H9 (cell line): Measurements from ENCODE around the gene OR2T1. TPM values are rescaled to one million over a fixed set of nuclear protein-coding genes. Genes with fewer than 3 reads are reported as not detected.
"Not testable (repeated sequence)": the region's sequence is repeated elsewhere in the genome, so short reads cannot be mapped to it uniquely, and the experiment has no call there.

Experiments used
- DNase-seq: peaks from one replicate; pipeline ENCODE4 v3.0.0-alpha.2; 2017
- H2AFZ ChIP-seq: one replicate; pipeline ENCODE4 v1.6.1; 2013; ENCODE audit warnings: mild to moderate bottlenecking, low read length, control low read depth, moderate library complexity
- H2AK5ac ChIP-seq: 2 replicates; pipeline ENCODE4 v1.6.1; 2013; ENCODE audit warnings: low read length, control low read depth, mixed read lengths; ENCODE audit not compliant: insufficient read length
- H2BK120ac ChIP-seq: one replicate; pipeline ENCODE4 v1.6.1; 2013; ENCODE audit warnings: low read depth, mild to moderate bottlenecking, low read length, control low read depth, inconsistent platforms; ENCODE audit not compliant: poor library complexity, severe bottlenecking
- H2BK12ac ChIP-seq: 2 replicates; pipeline ENCODE4 v1.6.1; 2013; ENCODE audit warnings: low read length, control low read depth, mixed read lengths, low read depth; ENCODE audit not compliant: insufficient read length
- H2BK15ac ChIP-seq: 2 replicates; pipeline ENCODE4 v1.6.1; 2013; ENCODE audit warnings: low read depth, low read length, control low read depth
- H2BK20ac ChIP-seq: one replicate; pipeline ENCODE4 v1.6.1; 2013; ENCODE audit warnings: low read depth, mild to moderate bottlenecking, low read length, control low read depth, inconsistent platforms; ENCODE audit not compliant: poor library complexity, severe bottlenecking
- H2BK5ac ChIP-seq: 2 replicates; pipeline ENCODE4 v1.6.1; 2013; ENCODE audit warnings: low read length, control low read depth, mixed read lengths; ENCODE audit not compliant: insufficient read length
- H3K14ac ChIP-seq: 2 replicates; pipeline ENCODE4 v1.6.1; 2013; ENCODE audit warnings: low read length, control low read depth; ENCODE audit not compliant: insufficient read depth
- H3K18ac ChIP-seq: 2 replicates; pipeline ENCODE4 v1.6.1; 2013; ENCODE audit warnings: low read depth, mild to moderate bottlenecking, mixed read lengths, low read length, control low read depth; ENCODE audit not compliant: insufficient read length
- H3K23ac ChIP-seq: 2 replicates; pipeline ENCODE4 v1.6.1; 2013; ENCODE audit warnings: low read length, control low read depth, mixed read lengths, low read depth; ENCODE audit not compliant: insufficient read length
- H3K23me2 ChIP-seq: 2 replicates; pipeline ENCODE4 v1.6.1; 2013; ENCODE audit warnings: low read depth, mild to moderate bottlenecking, mixed read lengths, low read length, control low read depth; ENCODE audit not compliant: insufficient read length, poor library complexity, severe bottlenecking
- H3K27ac ChIP-seq: 2 replicates; pipeline ENCODE4 v1.5.1; 2013; ENCODE audit warnings: low read length, control low read depth, mixed read lengths, low read depth; ENCODE audit not compliant: insufficient read length
- H3K27me3 ChIP-seq: 2 replicates; pipeline ENCODE4 v1.6.1; 2013; ENCODE audit warnings: low read length, control low read depth, inconsistent platforms; ENCODE audit not compliant: insufficient read depth
- H3K4ac ChIP-seq: 2 replicates; pipeline ENCODE4 v1.6.1; 2013; ENCODE audit warnings: low read depth, mild to moderate bottlenecking, control low read depth, inconsistent platforms, low read length, moderate library complexity
- H3K4me1 ChIP-seq: 2 replicates; pipeline ENCODE4 v1.6.1; 2013; ENCODE audit warnings: low read length, control low read depth, inconsistent platforms; ENCODE audit not compliant: insufficient read depth
- H3K4me2 ChIP-seq: 2 replicates; pipeline ENCODE4 v1.6.1; 2013; ENCODE audit warnings: low read length, control low read depth, mixed read lengths; ENCODE audit not compliant: insufficient read length, insufficient read depth
- H3K56ac ChIP-seq: 2 replicates; pipeline ENCODE4 v1.6.1; 2013; ENCODE audit warnings: low read depth, mild to moderate bottlenecking, mixed read lengths, low read length, control low read depth; ENCODE audit not compliant: insufficient read length
- H3K79me1 ChIP-seq: 2 replicates; pipeline ENCODE4 v1.6.1; 2013; ENCODE audit warnings: low read depth, mild to moderate bottlenecking, moderate library complexity, low read length, control low read depth, inconsistent platforms; ENCODE audit not compliant: insufficient read depth, poor library complexity, severe bottlenecking
- H3K79me2 ChIP-seq: 2 replicates; pipeline ENCODE4 v1.6.1; 2013; ENCODE audit warnings: low read length, control low read depth, inconsistent platforms; ENCODE audit not compliant: insufficient read depth
- H3K9ac ChIP-seq: 2 replicates; pipeline ENCODE4 v1.6.1; 2013; ENCODE audit warnings: low read length, control low read depth, mixed read lengths; ENCODE audit not compliant: insufficient read length; ENCODE audit errors: extremely low read depth
- H3K9me3 ChIP-seq: one replicate; pipeline ENCODE4 v1.6.1; 2013; ENCODE audit warnings: low read depth, low read length, inconsistent platforms; ENCODE audit not compliant: control insufficient read depth
- H3T11ph ChIP-seq: one replicate; pipeline ENCODE4 v1.6.1; 2013; ENCODE audit warnings: mild to moderate bottlenecking, low read length, control low read depth, inconsistent platforms
- H4K20me1 ChIP-seq: one replicate; pipeline ENCODE4 v1.6.1; 2013; ENCODE audit not compliant: control insufficient read depth, insufficient read length, insufficient read depth
- H4K5ac ChIP-seq: 2 replicates; pipeline ENCODE4 v1.6.1; 2013; ENCODE audit warnings: low read depth, mild to moderate bottlenecking, mixed read lengths, low read length, control low read depth; ENCODE audit not compliant: insufficient read length
- H4K8ac ChIP-seq: replicated peaks from 2 replicates; pipeline ENCODE4 v1.6.1; 2013; ENCODE audit warnings: low read length, control low read depth, mixed read lengths, low read depth; ENCODE audit not compliant: insufficient read length
- H4K91ac ChIP-seq: 2 replicates; pipeline ENCODE4 v1.6.1; 2013; ENCODE audit warnings: low read depth, mild to moderate bottlenecking, moderate library complexity, mixed read lengths, low read length, control low read depth; ENCODE audit not compliant: insufficient read length
- H3K27ac Mint-ChIP-seq, 3 experiments: 2 replicates in 2 of 3; 3 replicates in 1 of 3; pipeline ENCODE4 v1.8.0; 2020 to 2021; ENCODE audit warnings: mixed read lengths in 3 of 3, mild to moderate bottlenecking in 1 of 3, moderate library complexity in 1 of 3
- H3K27me3 Mint-ChIP-seq: 2 replicates; pipeline ENCODE4 v1.8.0; 2021; ENCODE audit warnings: low read depth, mild to moderate bottlenecking, moderate library complexity, mixed read lengths
- H3K36me3 Mint-ChIP-seq, 3 experiments: 2 replicates in 2 of 3; 3 replicates in 1 of 3; pipeline ENCODE4 v1.8.0; 2020 to 2021; ENCODE audit warnings: low read depth in 3 of 3, mixed read lengths in 3 of 3; ENCODE audit not compliant: insufficient read depth in 1 of 3
- H3K4me1 Mint-ChIP-seq, 2 experiments: 2 replicates each; pipeline ENCODE4 v1.8.0; 2020; ENCODE audit warnings: mixed read lengths in 2 of 2
- H3K4me3 Mint-ChIP-seq, 2 experiments: 2 replicates in 1 of 2; 3 replicates in 1 of 2; pipeline ENCODE4 v1.8.0; 2020 to 2021; ENCODE audit warnings: mild to moderate bottlenecking in 2 of 2, mixed read lengths in 2 of 2, moderate library complexity in 1 of 2
- H3K9me3 Mint-ChIP-seq, 2 experiments: 2 replicates in 1 of 2; 3 replicates in 1 of 2; pipeline ENCODE4 v1.8.0; 2020; ENCODE audit warnings: mild to moderate bottlenecking in 2 of 2, mixed read lengths in 2 of 2, moderate library complexity in 1 of 2
- WGBS: extraction: QIAGEN DNeasy Blood & Tissue Kit; methylation state at CpG from one replicate; pipeline ENCODE4 v1.1.7; 2013; ENCODE audit warnings: missing lambda C conversion rate, low lambda C conversion rate, mixed read lengths; ENCODE audit not compliant: insufficient read length; ENCODE audit errors: extremely low coverage; 5-methylcytosine and 5-hydroxymethylcytosine counted together
- total RNA-seq: library from RNA; stranded (reverse); gene quantifications from 2 replicates; pipeline ENCODE4 v1.2.1, GENCODE V29; 2021

The OR2T1 gene
- total RNA-seq, 1 experiment from 2014 or later, result not detected

- H2BK20ac ChIP-seq, H2AFZ ChIP-seq, H2AK5ac ChIP-seq, H4K91ac ChIP-seq, DNase-seq, H2BK15ac ChIP-seq, H3K4me2 ChIP-seq, H2BK5ac ChIP-seq, H3K4me1 ChIP-seq, H3K27ac Mint-ChIP-seq, H4K8ac ChIP-seq, H3K4ac ChIP-seq, H3K56ac ChIP-seq, H3K4me1 Mint-ChIP-seq, H3K4me3 Mint-ChIP-seq, H3K27me3 Mint-ChIP-seq, H4K5ac ChIP-seq, H3T11ph ChIP-seq, H3K18ac ChIP-seq, H3K27me3 ChIP-seq, H2BK120ac ChIP-seq, H3K23ac ChIP-seq, H3K79me1 ChIP-seq, H2BK12ac ChIP-seq, H3K79me2 ChIP-seq, H3K14ac ChIP-seq, H4K20me1 ChIP-seq, H3K9ac ChIP-seq, H3K27ac ChIP-seq, H3K23me2 ChIP-seq: not testable (repeated sequence)
- H3K9me3 ChIP-seq, result peaks cover 33% of the 10 kb centered on the region
- H3K9me3 Mint-ChIP-seq, result peaks cover 71 to 75% of the 10 kb centered on the region in 2 experiments
- no CpG with 5 or more reads among the region's 2 CpGs for WGBS
- H3K36me3 Mint-ChIP-seq, result peaks cover 0 to 15% (median 6%) of the 10 kb centered on the region in 3 experiments; a peak in 2 of 7 replicates
Measured at GRCh38 chr1:248442500-248443277, 39.8 kb downstream of the OR2T1 start.

- H3K27me3 Mint-ChIP-seq, H3K4me3 Mint-ChIP-seq: not testable (repeated sequence)
Measured at GRCh38 chr1:248444603-248445002, 41.8 kb downstream of the OR2T1 start.

More at GRCh38 chr1:248444603-248445002, 41.8 kb downstream of the OR2T1 start:
- not testable (repeated sequence) for H3K27me3 ChIP-seq, H4K8ac ChIP-seq, H3K4me1 ChIP-seq, H3K4me2 ChIP-seq, H3K79me2 ChIP-seq, H3K27ac ChIP-seq, H3K56ac ChIP-seq, H3K18ac ChIP-seq, H3K14ac ChIP-seq, H2BK5ac ChIP-seq, H2BK20ac ChIP-seq, H2BK12ac ChIP-seq, H4K91ac ChIP-seq, H3K4ac ChIP-seq, H2BK120ac ChIP-seq, DNase-seq, H3K4me1 Mint-ChIP-seq, H2AFZ ChIP-seq, H4K5ac ChIP-seq, H2BK15ac ChIP-seq, H3K23ac ChIP-seq, H2AK5ac ChIP-seq, H3K79me1 ChIP-seq, H3K9ac ChIP-seq, H3T11ph ChIP-seq, H4K20me1 ChIP-seq, H3K23me2 ChIP-seq, H3K27ac Mint-ChIP-seq
- Mint-ChIP-seq H3K9me3 (peaks cover 63 to 69% of the 10 kb centered on the region in 2 experiments), H3K36me3 (peaks cover 0 to 15% (median 6%) of the 10 kb centered on the region in 3 experiments; a peak in 2 of 7 replicates)
- H3K9me3 ChIP-seq, result peaks cover 33% of the 10 kb centered on the region
- WGBS, result no CpG with 5 or more reads among the region's 4 CpGs
